ENCODE data around the gene CAPN5.
"Not testable (repeated sequence)": the region's sequence is repeated elsewhere in the genome, so short reads cannot be mapped to it uniquely, and the experiment has no call there.

The CAPN5 gene

DNA sequence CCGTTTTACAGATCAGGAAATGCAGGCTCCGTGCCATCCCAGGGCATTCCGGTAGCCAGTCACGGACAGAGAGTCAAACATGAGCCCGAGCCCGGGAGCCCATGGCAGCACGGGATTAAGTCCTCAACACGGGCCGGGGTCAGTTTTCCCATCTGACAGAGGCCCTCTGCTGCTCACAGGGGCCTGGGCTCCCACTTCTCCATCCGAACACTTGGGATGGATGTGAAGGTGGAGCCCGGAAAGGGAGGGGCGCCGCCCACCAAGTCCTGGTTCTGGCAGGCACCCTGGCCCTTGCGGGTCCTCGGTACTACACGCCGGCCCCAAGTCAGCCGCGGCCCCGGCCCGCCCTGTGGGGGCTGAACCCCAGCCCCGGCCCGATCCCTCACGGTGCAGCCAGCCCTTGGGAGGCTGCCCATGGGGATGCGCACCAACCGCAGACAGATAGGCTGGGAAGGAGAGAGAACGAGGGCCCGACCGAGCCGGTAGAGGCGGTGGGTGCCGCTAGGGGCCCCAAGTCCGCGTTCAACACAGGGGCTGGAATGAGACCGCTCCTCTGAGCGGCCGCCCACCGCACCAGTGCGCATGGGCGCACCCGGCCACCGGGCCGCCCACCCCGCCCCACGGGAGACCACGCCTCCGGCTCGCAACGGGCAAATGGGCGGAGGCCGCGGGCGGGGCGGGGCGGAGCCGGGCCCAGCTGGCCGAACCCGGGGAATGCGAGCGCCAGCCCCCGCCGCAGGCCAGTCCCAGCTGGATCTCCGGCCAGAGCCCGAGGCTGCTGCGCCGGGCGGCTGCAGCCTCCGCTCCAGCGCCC, at the start of gene CAPN5:
Gene CAPN5, plus strand, starts transcription at position 743 of the 814 bp plus-strand sequence. CDS start 17,916 bp downstream, outside the sequence.
- peak; percentile 91 for DNase-seq (ENCODE audit: low read depth)

DNA sequence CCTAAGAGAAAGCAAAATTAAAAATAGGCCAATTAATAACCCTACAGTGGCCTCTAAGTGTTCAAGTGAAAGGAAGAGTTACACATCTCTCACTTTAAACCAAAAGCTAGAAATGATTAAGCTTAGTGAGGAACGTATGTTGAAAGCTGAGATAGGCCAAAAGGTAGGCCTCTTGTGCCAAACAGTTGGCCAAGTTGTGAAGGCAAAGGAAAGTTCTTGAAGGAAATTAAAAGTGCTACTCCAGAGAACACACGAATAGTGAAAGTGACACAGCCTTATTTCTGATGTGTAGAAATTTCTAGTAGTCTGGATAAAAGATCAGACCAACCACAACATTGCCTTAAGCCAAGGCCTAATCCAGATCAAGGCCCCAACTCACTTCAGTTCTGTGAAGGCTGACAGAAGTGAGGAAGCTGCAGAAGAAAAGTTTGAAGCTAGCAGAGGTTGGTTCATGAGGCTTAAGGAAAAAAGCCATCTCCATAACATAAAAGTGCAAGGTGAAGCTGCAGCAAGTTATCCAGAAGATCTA, 48.3 kb upstream of the CAPN5 start:
- not testable (repeated sequence) for DNase-seq (ENCODE audit: low read depth)

DNA sequence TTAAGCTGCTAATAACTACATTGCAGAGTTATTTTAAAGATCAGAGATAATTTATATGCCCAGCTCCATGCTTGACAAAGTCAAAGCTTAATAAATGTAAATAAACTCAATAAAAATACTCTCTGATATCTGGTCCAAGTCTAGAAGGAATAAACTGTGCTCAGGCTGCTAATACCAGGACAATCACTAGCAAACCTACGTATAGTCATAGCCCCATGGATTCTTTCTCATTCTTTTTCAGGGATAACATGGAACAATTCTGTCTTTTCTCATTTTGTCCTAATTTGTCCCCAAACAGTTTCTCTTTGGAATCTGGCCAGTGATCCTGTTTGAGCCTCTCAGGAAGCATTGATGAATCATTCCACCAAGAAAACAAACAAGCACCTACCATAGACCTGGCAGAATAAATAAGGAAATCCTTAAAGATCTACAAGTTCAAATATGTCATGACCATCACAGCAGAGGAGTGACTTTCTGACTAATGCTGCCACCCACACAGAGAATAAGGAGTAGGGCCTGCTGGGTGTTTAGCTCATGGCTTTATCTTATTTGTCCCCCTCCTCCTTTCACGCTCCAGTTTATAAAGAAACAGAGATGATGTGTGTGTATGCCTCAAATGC, 46.7 kb upstream of the CAPN5 start:
- DNase-seq (ENCODE audit: low read depth): no peak

DNA sequence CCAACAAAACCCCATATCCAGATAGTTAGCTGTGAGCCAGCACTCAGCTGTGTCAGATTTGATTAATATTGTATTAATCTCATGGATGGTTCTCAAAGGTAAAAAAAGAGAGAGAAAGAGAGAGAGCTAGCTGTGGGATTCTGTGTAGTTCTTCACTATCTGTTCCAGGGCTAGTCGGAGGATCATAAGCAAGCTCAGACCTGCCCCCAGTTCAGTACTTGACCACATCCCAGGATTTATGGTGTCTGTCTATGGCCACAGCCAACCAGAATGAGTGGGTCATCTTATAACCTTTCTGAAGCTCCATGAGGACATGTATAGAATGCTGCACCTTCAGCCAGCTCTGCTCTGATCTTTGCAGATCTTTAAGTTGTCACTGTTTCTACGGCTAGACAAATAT, 46.0 kb upstream of the CAPN5 start:
- DNase-seq (ENCODE audit: low read depth): no peak

DNA sequence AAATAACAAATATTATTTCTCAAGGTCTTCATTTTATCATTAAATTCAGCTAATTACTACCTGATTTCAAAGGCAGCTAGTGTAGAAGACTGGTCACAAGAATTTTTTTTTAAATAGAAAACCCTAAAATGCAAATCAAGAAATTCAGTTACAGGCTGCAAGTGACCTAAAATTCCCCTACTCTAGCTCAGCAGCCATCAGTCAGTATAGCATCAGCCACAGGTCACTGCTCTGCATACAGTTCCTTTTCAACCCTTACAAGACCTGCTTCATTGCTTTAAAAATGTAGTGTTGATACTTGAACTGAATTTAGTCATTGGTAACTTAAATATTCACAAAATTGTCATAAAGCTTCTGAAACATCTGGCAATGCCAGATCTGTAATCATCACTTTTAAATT, 42.0 kb upstream of the CAPN5 start:
- DNase-seq (ENCODE audit: low read depth): no peak

DNA sequence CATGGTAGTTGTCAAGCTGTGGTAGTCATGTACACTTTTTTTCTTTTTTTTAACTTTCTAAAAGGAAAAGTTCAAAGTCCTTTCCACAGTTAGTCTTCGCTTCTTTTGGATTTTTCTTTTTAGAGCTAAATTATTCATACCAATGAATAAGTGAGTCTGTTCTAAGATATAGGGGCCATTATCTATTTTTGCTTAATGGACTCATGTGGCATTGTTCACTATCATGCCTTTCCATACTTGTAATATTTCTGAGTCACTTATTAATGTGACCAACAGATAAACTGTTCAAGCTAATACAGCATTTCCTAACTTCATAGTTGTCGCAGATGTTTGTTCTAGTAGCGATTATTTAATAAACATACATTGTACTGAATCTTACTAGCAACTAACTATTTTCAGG, 40.5 kb upstream of the CAPN5 start:
- no peak for DNase-seq (ENCODE audit: low read depth)

DNA sequence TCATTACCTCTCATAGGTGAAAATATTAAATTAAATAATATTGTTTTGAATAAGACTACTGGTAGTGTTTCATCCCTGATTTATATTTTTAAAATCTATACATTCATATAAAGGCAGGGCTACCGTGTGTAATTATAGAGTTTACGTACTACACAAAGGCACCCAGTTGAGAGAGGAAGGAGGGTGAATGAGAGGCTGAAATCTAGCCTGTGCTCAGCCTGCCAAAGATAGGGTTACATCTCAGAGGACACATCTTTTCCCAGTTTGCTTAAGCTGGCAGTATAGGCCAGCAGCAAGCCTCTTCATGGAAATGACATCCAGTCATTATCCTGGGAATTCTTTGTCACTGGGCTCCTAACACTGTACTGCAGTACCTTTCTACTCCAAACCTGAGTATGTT, 40.0 kb upstream of the CAPN5 start:
- no peak for DNase-seq (ENCODE audit: low read depth)

DNA sequence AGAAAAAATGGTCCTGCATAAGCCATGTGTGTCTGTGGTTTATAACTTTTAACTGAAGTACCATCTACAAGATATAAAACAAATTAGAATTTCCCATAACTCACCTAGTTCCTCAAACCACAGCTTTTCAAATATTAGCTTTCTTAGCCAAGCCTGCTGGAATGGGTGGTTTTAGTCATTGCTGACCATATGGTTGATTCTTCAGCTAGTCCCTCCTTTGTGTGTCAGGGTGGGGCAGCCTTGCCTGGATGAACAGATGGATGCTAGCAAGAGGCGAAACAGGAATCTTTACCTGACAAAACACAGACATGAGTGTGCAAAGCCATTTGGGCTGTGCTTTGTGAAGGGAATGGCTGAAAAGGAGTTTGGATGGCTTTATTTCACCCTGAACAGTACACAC, 39.5 kb upstream of the CAPN5 start:
- DNase-seq (ENCODE audit: low read depth): no peak

DNA sequence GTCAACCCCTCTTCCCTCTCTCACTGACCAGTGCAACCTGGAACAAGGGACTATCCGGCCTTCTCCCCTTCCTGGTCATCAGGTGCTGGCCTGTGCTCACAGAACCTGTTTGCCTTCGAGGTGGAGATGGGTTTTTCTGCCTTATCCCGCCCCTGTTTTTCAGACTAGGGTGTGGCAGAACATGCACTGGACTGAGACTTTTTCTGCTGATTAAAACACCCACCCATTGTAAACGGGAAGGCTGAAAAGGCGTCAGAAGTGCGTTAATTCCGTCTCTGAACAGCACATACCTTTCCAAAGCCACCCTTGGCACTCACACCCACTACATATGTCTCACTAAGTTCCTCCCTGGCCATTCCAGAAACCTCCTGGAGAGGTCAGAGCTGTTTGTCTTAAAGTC, 36.9 kb upstream of the CAPN5 start:
- no peak for DNase-seq (ENCODE audit: low read depth)

DNA sequence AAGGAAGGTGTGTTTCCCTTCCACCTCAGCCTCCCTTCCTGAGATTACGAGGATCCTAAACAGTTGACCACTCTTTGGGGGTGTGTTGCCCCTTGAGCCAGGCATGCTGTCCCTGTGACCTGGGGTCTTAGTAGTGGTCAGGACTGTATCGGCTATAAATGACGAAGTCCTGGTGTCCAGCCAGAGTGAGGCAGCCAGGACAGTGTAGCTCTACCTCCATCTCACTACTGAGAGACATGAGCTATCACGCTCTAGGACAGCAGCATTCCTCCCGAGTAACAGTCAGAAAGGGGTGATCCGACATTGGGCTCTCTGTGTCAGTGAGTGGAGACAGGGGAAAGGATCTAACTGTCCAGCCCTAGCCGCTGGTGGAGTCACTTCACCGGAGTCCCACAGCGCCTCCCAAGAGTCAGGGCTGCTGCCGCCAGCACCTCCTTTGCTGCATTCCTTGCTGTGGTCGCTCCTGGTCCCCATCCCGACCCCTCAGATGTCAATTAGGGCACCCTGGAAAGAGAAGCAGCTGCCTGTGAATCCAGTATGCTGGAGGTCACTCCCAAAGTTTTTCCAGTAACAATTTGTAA, 35.8 kb upstream of the CAPN5 start:
- DNase-seq (ENCODE audit: low read depth): no peak

DNA sequence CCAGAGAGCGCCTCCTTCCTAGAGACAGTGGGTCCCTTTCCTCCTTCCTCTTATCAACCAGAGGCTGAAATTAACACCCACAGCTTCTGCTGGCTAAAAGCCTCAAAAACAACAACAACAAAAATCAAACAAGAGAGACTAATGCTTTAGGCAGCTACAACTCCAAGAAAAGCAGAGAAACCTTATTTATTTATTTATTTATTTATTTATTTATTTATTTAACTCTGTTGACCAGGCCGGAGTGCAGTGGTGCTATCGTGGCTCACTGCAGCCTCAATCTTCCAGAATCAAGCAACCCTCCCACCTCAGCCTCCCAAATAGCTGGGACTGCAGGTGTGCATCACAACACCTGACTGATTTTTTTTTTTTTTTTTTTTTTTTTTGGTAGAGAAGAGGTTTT, 35.2 kb upstream of the CAPN5 start:
- DNase-seq (ENCODE audit: low read depth): no peak

DNA sequence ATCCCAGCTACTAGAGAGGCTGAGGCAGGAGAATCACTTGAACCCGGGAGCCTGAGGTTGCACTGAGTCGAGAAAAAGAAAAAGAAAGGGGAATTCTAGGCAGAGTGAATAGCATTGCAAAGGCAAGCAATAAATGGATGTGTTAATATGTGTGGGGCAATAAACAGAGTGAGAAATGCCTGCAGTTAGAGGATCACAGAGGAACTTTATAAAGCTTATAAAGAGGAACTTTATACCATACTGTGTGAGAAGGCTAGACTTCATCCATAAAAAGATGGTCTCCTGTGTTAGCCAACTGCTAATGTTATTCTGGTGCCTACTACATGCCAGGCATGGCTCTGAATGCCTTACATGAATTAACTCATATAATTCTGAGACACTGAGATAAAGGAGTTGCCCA, 31.7 kb upstream of the CAPN5 start:
- DNase-seq (ENCODE audit: low read depth): no peak

DNA sequence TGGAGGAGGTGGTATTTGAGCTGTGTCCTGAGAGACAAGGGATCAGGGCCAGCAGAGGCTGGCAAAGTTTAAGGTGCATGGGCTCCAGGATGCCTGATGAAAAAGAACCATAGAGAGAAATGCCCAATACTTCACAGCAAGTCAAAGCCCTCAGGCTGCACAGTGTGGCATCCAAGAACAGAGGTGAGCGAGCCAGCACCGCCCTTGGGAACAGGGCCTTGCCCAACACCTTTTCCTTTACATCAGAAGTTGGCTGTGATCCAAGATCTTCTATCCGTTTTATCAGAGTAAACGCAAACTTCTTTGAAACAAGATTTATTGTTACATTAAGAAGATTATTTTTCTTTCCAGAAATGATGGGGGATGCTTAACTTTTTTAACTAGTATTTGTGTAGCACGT, 31.2 kb upstream of the CAPN5 start:
- no peak for DNase-seq (ENCODE audit: low read depth)

DNA sequence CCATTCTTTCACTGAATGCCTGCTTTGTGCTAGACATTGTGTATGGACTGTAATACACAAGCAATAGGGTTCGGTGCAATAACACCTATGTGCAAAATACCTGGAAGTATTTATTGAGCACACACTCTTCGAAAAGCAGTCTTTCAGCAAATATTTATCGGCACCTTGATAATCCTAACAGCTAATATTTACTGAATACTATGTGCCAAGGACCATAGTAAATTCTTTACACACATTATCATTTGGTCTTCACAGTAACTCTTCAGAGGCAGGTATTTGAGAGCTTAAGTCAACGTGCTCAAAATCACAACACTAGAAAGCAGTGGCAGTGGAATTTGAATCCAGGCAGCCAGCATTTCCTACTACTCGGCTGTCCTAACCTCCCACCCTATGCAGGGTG, 30.4 kb upstream of the CAPN5 start:
- no peak for DNase-seq (ENCODE audit: low read depth)

DNA sequence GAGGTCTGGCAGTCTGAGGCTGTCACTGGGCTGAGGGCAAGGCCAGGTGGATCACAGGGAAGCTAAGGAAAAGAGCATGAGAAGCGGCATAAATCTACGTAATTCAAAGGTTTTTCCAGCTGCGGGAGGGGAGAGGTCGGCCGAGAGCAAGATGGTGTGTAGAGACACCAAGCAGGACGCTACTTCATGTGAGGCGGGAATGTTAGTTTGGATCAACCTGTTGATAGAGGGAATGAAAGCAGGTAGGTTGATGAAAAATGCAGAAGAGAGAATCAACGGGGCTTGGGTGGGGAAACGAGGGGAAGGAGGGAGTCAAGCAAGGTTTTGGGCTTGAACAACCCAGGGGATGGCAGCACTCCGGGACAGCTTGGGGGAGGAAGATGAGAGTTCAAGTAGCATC, 29.7 kb upstream of the CAPN5 start:
- DNase-seq (ENCODE audit: low read depth): no peak

DNA sequence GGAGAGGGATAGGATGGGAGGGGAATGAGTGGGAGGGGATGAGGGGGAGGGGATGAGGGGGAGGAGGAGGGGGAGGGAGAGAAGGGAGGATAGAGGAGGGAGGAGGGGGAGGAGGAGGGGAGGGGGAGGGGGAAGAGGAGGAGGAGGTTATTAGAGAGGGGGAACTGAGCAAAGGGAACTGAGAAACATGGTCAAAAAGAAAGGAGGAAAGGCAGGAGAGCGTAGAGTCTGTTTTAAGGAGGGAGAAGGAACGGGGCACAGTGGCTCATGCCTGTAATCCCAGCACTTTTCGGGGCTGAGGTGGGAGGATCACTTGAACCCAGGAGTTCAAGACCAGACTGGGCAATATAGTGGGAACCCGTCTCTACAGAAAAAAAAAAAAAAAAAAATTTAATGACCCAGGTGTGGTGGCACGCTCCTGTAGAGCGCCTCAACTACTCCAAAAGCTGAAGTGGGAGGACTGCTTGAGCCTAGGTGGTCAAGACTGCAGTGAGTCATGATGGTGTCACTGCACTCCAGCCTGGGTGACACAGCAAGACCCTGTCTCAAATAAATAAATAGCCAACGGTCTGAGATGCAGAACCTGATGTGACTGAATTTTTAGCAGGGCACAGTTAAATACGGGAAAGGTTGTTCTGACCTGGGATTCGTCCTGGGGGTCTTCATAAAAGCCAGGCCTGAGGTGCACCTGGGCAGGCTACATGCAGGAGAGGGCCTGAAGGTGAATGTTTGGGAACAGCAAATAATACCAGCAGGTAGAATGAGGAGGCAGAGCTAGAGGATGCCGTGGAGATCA, 28.5 kb upstream of the CAPN5 start:
- DNase-seq (ENCODE audit: low read depth): no peak

DNA sequence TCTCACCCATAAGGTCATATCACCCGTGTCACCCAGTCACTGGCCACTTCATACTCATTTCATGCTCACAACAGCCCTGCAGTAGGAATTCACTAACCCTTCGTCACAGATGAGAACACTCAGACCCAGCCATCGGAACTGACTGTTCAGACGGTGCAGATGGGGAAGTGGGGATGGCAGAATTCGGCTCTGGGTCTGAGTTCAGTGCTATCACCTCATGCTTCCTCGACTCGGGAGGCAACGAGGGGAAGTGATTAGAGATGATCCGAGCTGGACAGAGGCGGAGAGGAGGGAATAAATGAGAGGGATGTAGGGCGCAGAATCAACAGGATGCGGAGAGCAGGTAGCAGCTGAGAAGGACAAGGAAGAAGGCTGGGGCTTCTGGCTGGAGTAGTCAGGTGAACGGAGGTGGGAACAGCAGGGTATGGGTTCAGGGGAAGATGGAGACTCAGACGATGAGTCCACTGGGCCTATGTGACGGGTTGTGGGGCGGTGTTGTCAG, 27.9 kb upstream of the CAPN5 start:
- DNase-seq (ENCODE audit: low read depth): no peak

DNA sequence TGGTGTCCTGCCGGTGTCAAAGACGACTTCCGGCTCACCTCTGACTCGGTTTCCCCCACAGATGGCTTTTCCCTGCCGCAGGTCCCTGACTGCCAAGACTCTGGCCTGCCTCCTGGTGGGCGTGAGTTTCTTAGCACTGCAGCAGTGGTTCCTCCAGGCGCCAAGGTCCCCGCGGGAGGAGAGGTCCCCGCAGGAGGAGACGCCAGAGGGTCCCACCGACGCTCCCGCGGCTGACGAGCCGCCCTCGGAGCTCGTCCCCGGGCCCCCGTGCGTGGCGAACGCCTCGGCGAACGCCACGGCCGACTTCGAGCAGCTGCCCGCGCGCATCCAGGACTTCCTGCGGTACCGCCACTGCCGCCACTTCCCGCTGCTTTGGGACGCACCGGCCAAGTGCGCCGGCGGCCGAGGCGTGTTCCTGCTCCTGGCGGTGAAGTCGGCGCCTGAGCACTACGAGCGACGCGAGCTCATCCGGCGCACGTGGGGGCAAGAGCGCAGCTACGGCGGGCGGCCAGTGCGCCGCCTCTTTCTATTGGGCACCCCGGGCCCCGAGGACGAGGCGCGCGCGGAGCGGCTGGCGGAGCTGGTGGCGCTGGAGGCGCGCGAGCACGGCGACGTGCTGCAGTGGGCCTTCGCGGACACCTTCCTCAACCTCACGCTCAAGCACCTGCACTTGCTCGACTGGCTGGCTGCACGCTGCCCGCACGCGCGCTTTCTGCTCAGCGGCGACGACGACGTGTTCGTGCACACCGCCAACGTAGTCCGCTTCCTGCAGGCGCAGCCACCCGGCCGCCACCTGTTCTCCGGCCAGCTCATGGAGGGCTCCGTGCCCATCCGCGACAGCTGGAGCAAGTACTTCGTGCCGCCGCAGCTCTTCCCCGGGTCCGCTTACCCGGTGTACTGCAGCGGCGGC, 27.0 kb upstream of the CAPN5 start:
- DNase-seq (ENCODE audit: low read depth): no peak

DNA sequence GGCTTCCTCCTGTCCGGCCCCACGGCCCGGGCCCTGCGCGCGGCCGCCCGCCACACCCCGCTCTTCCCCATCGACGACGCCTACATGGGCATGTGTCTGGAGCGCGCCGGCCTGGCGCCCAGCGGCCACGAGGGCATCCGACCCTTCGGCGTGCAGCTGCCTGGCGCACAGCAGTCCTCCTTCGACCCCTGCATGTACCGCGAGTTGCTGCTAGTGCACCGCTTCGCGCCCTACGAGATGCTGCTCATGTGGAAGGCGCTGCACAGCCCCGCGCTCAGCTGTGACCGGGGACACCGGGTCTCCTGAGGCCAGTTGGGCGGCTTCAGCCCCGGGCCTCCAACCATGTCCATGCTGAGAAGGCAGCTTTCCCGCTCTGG, 26.4 kb upstream of the CAPN5 start:
- DNase-seq (ENCODE audit: low read depth): no peak

DNA sequence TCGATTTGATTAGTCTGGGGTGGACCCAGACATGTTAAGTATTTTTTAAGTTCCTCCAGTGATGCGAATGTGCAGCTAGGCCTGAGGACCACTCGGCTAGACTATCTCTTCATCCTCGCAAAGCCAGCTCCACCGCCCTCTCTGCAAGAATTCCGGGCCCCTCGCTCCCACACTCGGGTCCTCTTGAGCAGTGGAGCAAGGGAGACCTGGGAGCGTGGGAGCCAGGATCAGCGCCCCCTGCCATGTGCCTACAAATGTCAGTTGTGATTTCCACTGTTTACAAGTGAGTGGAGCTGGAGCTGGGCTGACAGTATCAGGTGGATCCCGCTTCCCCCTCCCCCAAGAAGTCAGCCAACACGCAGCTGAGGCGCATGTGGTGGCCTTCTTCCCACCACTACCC, 25.9 kb upstream of the CAPN5 start:
- no peak for DNase-seq (ENCODE audit: low read depth)

DNA sequence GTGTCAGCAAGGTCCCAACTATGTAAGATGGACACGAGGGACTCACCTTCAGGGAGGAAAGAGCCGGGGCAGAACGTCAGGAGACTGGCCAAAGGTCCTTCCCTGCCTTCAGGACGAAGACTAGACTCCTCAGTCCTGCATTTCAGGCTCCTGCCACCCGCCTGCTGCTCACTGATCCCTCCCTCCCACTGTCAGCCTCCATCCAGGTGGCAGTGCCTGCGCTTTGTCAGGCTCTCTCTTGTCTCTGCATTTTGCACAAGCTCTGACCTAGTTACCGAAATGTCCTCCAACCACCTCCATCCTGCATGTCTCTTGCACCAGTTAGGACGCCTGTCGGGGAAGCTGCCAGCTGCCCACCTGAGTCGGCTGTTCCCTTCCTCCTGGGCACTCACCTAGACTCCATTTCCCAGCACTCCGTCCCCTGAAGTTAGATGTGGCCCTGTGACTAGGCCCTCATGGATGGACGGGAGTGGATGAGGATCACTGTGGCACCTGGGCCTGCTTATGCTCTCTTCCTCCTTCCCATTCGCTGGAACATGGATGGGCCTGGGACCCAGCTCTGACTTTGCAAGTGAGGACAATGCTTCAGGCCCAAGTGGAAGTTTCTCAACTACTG, 24.6 kb upstream of the CAPN5 start:
- DNase-seq (ENCODE audit: low read depth): no peak

Data from fibroblast of the conjunctiva (primary cell).